Anterior cingulate cortex (tissue), 58 donors: ENCODE data around the gene FXYD2.

Experiments used
- DNase-seq, 58 donors: peaks; one replicate each; lab custom pipeline; 2025; lab: John Stamatoyannopoulos, UW

Gene FXYD2

DNA sequence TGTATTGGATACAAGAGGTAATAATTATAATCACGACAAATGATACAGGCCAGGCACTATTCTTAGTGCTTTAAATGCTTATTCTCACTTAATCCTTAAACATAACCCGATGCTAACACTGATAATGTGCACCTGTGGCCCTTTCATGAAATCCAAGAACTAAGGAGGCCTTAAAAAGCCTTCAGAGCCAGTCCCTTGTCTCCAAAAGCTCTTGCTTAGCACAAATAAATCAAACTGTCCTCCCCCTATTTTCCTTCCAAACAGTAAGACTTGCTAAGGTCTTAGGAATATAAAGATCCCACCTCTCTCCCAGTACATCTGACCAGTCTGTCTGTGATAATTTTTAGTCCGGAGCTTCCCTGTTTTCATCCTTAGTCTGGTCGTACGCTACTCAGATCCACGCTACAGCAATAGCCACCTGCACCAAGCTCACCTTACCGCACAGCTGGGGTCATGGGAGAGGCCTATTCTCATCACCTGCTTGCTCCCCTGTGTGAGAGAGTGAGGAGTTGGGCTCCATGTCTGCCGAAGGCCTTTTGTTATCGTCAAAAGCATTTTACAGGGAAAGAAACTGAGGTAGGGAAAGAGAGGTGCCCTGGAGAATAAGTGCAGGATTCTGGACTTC lies 35.1 kb upstream of the FXYD2 start:
- DNase-seq, result no peak

DNA sequence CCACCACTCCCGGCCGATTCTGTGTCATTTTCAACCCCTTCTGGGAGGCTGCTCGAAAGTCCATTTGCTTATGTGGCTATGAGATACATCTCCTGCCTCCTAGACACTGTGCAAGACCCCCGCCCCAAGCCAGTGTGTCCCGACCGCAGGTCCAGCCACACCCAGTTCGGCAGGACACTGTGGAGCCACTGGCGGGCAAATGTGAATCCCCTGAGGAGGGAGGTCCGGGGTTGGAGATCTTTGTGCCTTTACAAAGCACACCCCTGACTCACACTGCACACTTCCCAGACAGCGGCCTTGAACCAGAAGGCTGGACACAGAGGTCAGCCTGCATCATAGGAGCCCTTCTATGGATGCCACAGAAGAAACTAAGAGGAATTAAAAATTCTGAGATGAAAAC lies 34.5 kb upstream of the FXYD2 start:
- no peak for DNase-seq

DNA sequence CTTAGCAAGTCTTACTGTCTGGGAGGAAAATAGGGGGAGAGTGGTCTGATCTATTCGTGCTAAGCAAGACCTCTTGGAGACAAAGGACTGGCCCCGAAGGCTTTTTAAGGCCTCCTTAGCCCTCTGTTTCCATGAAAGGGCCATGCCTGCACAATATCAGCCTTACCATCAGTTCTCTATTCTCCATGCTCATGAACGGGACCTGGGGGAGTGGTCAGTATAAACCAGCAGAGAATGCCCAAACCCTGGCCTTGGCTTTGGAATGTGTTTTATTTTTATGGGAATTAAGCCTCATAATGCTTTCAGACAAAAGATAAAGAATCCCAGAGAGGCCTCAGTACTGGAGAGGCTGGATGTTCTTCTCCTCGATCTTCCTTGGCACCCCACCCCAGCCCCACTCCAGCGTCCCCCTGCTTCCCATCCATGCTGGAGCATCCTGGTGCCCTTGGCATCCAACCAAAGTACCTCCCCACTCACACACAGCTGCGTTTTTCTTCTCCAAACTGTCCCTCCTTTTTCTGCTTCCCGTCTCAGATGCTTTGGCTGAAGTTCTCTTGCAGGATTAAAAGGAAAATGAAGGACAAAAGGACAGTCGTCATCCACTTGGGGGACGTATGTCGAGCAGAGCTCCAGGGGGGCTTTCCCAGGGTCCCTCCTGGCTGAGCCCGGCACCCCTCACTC lies 33.3 kb upstream of the FXYD2 start:
- DNase-seq, result no peak

DNA sequence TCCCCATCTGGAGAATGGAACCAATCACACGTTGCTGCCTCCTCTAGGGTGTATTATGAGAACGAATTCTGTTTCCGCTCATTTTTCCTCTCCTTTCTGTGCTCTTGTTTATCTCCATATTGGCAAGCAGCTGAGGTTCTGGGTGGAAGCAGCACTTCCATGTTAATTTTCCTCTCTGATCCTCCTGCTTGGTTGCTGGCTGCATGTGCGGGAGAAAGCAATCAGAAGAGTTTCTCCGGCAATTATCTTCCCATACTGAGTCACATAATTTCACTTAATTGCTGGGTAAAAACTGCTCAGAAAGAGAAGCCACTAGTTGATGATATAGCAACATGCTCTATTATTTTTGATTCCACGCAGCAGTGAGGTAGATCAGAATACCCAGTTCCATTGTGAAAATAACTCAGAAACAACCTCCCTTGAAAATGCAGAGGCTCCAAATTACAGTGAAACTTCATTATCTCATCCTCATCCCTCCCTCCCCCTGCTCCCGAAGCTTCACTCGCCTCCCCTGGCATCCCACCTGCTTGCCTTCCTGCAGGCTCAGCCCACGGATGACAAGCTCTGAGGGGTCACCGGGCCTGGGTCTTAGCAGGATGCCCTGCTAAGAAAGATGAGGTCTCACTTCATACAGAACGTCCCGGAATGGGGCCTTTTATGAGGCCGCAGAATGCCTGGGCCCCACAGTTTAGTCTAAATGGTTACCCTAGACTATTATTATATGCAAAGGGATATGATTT lies 31.5 kb upstream of the FXYD2 start:
- DNase-seq, result peak in 4 of 58 donors; percentile 20 to 52 (median 32)

DNA sequence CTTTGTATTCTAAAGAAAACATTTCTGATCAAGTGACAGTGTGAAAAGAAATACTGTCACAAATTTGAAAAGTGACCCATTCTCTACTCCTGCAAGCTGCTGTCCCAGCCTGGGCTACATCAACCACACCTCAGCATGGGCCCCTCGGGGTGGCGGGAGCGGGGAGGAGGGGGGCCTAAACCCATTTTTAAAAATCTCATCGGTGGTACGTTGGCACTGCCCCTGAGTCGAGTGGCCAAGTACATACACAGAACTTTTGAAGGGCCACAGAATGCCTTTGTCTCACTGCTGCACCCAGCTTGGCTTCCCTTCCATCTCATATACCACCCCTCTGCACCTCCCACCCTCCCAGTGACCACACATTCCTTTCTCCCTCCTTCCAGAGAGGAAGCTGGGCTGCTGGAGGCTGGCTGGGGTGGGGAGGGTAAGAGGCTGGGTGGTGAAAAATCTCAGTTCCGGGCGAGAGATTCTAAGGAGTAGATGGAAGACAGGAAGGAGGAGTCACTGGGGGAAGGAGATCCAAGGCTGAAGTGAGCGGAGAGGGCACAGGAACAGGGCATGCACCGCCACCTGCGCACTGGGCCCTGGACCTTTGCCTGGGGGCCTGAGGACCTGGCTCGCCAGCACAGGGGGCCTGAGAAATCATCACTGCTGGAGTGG lies 30.8 kb upstream of the FXYD2 start:
- DNase-seq, result no peak

DNA sequence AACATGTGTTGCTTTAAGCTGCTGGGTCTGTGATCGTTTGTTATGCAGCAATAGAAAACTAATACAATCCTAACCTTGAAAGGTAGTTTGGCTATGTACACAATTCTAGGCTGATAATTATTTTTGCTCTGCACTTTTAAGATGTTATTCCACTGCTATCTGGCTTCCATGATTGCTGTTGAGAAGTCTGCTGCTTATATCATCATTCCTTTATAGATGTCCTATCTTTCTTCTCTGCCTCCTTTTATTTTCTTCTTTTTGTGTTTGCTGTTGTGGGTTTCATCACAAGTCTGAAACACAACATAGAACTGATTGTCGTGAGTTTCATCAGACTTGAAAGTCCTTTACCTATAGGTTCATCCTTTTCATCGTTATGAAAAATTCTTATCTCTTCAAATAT lies 27.8 kb upstream of the FXYD2 start:
- no peak for DNase-seq

DNA sequence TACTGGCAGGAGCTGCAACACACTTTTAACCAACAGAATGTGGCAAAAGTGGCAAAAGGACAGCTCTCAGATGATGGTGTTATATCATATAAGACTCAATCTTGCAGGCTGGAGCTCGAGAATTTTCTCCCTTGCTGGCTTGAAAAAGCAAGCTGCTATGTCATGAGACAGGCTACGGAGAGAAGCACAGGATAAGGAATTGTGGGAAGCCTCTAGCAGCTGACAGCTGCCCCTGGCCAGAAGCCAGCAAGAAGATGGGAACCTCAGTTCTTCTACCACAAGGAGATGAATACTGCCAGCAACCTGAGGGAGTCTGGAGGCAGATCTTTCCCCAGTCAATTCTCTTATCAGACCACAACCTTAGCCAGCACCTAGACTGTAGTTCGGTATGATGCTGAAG lies 27.3 kb upstream of the FXYD2 start:
- DNase-seq, result peak in 28 of 58 donors; percentile 10 to 72 (median 36)

DNA sequence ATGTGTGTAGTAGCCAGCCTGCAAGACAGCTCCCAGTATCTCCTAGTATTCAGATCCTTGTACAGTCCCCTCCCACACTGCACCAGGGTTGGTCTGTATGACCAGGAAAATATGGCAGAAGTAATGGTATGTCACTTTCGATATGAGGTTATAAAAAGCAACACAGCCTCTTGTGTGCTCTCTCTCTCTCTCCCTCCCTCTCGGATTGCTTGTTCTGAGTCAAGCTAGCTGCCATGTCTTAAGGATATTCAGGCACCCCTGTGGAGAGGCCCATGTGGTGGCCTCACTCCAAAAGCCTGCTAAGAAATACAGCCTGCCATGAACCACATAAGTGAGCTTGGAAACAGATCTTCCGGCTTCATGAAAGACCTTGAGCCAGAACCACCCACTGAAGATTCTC lies 26.6 kb upstream of the FXYD2 start:
- DNase-seq, result peak in 2 of 58 donors; percentile 25 to 62

DNA sequence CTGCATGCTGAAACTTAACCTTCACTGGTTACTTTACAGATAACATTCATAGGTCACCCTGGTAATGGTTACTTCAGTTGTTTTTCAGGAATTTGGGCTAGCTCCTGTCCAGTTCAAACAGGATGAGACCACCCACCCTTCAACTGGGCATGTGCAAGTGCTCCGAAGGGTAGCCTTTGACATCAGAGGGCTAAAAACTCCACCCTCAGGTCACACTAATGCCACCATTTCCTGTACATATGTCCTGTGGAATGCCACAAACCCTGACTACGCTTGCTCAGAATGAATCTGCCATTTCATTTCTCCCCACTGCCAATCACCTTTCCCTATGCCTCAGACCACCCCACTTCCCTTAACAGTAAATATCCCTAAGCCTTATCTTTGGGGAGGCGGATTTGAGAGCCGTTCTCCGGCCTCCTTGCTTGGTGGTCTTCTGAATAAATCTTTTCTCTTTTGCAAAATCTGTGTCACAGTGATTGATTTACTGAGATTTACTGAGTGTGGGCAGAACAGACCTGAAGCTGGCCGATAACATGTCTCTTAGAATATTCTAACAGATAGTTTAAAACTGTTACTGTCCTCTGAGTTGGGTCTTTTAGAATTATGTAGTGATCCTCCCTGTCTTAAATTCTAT lies 25.4 kb upstream of the FXYD2 start:
- DNase-seq, result no peak

DNA sequence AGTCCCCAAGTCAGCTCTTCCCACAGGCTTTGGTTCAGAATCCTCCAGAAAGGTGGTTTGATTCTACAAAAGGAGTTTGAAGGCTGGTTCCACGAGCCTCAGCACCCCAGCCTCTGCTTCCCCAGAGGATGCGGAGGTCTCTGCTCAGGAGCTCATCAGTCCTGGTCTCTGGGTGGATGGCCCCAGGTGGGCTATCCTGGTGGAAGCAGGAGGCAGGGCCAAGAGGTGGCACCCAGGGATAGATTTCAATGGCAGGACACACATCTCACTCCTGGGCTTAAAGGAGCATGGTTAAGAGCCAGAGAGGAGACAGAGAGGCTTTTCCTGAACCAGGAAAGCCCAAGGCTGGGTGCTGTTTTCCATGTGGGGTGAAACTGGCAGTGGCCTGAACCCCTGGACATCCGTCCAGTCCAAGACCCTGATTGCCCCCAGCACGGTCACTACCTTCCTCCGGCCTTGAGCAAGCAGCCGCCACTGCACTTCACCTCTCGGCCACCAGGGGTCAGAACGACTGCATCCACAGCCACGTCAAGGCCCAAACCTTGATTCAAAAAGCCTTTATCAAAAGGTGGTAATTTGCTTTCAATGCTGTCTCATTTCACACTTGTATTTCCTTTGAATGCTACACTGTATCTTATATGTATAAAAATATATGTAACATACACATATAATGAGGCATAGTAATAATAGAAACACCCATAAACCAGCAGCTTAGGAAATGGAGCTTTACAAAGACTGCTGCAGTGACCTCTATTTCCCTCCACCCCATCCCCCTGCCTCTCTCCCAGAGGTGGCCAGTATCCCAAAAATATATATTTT lies 19.3 kb upstream of the FXYD2 start:
- DNase-seq, result peak in 51 of 58 donors; percentile 19 to 86 (median 51)

DNA sequence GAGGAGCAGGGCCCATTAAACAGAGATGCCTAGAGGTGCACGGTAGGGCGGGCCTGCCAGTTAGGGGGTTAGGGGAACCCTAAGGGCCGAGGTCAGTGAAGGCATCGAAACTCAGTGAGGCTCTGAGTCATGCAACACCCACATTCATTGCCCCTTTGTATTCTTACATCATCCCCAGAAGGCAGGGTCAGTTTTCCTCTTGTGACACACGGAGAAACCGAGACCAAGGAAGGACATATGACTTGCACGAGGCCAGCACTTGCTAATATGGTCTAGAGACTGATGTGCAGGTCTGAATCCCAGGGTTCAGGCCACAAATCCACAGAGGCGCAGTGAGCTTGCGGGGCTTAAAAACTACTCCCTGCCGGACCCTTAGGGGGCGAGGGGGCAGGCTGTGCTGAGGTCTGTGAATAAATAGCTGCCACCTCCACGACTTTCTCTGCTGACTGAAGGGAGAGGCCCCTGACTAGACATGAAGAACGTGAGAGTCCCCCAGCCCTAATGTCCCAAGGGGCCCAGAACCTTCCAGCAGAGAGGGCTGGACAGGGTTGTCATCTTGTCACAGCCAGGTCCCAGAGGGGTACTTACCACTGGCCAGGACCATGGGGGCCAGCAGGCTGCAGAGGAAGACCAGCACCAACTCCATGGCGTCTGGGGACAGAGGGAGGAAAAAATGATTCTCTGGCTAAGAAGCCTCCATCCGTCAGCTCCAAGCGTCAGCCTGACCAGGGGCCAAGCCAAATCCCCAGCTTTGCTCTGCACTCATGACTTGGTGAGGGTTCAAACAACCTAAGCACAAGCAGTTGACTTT lies 17.8 kb upstream of the FXYD2 start:
- peak in 1 of 58 donors; percentile 23 for DNase-seq

DNA sequence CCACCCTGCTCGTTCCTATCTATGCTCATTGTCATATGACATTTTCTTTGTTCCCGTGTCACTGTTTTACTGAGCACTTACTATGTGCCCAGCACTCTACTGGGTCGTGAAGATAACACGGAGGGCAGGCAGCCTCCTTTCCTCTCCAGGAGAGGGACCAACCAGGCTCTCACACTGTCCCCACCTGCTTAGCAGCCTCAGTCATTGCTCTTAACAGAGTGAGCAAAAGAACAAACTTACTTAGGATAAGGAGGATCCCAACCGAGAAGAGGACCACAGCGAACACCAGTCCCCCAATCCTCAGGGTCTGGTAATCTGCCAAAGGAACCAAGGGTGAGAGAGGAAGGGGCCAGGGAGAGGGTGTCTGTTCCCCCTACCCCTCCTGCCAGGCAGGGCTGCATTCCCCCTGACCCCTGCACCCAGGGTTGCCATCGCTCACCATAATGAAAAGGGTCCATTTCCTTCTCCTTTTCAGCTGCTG lies 17.0 kb upstream of the FXYD2 start:
- DNase-seq, result no peak

DNA sequence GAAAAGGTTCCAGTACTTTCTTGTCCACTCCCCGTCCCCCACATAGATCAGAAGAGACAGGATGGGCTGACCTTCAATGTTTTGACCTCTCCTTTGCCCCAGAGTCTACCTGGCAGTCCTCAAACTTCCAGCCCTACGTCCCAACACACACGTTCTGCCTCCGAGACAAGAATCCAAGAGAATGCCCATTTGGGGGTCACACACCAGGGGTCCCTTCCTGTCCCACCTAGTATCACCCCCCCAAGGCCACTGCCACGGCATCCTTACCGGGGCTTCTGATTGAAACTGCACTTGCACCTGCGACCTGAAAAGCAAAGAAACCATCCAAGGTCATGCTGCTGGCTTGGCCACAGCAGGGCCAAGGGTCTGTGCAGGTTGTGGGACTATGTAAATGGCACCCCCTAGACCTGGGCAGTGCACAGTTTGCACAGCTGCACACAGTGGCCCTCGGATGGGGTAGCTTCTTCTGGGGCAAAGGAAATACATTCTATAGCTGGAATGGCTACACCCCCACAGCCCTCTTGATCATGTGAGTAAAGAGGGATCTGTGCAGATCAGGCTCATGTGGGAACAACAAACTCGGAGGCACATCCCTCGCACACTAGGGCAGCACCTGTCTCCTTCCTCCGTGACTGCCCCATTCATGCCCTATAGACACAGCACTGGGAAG lies 16.5 kb upstream of the FXYD2 start:
- DNase-seq, result no peak

DNA sequence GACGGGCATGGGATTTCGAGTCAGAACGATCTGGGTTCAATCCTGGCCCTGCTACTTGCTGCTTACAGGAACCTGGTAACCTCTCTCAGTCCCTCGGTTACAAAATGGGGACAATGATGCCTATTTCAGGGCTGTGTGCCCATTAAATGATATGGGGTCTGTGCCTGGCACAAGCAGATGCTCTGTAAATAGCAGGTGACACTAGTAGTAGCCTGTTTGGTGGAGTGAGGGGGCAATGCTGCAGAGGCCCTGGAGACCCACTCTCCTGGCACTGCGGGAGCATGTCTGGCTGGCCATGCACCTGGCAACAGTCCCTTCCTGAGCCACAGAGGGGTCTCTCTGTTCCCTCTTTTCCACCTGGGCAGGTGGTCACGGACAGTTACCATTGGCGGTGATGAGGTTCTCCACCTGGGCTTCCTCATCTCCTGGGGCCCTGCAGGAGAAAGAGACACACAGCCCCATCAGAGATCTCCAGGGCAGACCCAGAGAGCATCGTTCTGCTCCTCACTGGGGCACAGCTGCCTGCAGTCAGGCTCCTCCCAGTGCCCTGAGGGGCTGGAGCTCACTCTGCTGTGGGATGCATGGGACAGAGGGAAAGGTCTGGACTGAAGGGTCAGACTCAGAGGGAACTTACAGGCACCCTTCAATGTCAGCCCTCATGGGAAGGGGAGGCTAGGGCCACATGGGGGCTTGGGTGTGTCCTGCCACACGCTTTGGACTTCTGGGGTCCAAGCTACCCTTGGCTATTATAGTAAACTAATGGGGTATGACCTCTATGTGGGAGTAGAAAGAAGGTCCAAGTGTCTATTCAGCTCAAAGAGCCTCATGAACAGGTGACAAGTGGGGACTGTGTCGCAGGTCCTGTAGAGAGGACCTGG lies 15.6 kb upstream of the FXYD2 start:
- DNase-seq, result no peak

DNA sequence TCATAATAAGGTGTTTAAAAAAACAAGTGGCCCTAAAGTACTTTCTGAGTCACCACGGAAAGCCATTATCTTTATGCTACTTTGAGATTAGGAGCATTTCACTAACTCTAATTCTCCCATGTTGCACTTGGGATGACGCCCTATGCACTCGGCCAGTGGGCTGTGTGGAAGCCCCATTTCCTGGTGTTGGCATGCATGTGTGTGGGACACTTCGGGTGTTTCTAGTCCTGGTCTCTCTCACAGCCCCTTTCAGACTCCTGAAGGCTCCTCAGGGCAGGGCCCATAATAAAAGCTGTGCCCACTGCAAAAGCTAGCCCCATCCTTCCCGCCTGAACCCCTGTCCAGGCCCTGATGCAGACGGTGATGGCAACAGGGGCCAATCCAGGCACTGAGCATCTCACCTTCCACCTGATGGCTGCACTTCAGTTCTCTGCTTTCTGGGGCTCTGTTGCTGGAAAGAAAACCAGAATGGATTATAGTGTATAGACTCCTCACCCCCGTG lies 14.9 kb upstream of the FXYD2 start:
- no peak for DNase-seq

DNA sequence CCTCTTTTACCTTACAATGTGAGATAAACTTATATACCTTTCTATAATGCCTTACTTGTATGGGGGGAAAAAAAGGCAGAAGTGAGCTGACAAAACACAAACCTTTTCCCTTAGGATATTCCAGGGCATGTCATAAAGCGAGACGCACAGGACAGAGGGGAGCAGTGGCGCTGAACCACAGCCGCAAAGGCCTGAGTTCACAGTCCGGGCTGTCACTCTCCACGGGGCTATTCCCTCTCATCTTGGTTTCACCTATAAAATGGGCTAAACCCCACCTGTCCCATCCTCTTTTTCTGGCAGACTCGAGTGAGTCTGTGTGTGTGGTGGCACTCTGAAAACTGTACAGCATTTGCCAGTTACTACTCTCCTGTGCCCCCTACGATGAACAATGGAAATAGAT lies 14.4 kb upstream of the FXYD2 start:
- DNase-seq, result no peak

DNA sequence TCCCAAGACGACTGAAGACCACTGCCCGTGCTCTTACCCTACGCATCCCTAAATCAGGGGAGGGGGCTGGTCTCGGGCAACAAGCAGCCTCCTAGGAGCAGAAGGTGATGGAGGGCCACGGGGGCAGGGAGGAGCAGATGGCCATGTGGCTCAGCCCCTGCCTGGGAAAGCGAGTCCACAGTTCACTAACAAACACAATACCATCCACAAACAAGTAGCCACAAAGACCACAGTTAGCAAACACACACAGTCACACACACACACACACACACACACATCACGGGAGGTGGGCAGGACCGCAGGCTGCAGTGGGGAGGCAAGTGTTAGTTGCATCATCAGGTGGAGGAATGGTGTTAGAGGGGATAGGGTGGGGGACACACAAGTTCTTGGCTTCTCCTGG lies 13.2 kb upstream of the FXYD2 start:
- no peak for DNase-seq
